HG02884 (cell line): ENCODE results near the gene DNAJC25.

Experiments
- ATAC-seq: cut with Tn5 transposase; IDR thresholded peaks from one replicate; pipeline ENCODE4 v1.9.1; 2021; ENCODE audit warnings: mild to moderate bottlenecking, moderate library complexity; ENCODE audit not compliant: unreplicated experiment

The DNAJC25 gene

DNA sequence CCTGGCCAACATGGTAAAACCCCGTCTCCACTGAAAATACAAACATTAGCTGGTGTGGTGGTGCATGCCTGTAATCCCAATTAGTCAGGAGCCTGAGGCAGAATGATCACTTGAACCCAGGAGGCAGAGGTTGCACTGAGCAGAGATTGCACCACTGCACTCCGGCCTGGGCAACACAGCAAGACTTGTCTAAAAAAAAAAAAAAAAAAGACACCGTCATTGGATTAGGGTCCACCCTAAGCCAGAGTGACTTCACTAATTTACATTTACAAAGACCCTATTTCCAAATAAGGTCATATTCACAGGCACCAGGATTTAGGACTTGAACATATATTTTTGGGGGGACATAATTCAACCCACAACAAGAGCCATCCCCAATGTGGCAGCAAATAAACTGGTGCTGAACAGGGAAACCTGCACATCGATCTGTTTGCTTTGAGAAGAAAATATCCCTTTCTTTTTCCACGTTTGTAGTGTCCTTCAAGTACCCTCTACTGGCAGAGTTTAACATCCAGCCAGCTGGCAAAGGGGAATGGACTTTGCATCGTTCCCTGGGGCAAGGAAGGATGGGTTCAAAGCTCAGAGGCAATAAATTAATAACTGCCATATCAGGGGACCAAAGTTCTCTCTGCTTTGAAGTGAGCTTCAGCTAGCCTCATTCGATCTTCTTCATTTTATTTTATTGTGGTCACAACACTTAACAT is 3.7 kb upstream of the DNAJC25 start:
- no peak for ATAC-seq

DNA sequence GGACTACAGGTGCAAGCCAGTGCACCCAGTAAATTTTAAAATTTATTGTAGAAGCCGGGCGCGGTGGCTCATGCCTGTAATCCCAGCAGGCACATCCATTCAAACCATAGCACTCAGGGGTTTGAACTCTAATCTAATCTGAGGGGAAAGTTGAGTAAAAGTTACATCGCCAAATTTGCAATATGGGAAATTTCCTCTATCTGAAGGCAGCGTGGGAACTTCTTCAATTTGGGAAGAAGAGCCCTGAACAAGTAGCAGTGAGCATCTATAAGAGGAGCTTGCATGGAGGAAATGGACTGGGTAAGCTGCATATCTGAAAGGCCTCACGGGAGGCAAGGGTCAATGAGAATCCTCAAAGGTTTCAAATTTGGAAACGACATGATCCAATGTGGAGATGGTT is 2.7 kb upstream of the DNAJC25 start:
- ATAC-seq, result no peak

DNA sequence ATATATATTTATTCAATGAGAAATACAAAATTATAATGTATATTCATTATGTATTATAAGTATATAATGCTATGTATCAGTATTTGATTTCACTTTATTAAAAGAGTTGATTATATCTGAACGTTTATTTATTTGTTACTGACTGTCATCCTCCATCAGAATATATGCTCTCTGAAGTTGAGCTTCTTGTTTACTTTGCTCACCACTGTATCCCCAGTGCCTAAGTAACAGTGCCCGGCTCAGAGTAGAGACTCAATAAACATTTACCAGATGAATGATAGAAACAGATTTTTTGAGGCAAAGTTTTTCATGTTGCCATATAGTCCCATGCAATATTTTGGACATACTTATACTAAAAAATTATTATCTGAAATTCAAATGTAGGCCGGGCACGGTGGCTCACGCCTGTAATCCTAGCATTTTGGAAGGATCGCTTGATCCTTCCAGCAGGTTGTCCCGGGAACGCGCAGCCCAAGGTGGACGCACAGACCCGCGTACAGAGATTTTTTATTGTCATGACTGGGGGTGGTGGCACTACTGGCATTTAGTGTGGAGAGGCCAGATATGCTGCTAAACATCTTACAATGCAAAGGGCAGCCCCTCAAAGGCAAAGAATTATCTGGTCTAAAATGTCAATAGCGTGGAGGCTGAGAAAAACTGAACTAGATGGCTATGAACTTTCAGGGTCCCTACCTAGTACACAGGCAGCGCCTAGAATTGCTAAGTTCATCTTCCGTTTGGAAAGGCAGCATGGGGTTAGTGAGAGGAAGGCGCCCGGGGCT is 761 bp upstream of the DNAJC25 start:
- peak; percentile 33 for ATAC-seq

DNA sequence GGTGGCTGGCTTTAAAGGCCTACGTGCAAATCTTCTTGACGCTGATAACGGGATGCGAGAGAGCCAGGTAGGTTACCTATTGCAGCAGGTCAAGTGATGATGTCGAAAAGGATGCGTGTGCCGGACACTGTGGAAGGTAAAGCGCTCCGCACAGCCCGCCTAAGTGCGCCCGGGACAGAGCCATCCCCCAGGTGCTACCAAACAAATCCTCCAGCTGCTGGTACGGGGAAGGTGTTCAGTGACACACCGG is 245 bp upstream of the DNAJC25 start:
- ATAC-seq, result no peak

DNA sequence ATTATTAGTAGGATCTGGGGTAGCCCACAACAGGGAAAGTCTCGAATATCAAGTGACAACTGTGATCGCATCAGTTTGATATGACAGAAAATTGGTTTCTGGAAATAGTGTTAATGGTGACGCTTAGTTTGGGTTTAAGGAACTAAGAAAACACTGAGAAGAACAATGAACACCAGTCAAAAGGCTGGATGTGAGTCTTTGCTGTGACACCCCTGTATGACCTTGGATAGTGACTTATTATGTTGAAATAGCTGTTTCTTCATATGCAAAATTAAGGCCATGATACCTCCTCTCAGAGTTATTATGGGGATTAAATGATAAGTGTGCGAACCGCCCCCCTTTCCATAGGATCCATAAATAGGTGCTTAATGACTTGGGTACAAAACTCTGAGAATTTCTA is 926 bp downstream of the DNAJC25 start:
- ATAC-seq, result no peak

DNA sequence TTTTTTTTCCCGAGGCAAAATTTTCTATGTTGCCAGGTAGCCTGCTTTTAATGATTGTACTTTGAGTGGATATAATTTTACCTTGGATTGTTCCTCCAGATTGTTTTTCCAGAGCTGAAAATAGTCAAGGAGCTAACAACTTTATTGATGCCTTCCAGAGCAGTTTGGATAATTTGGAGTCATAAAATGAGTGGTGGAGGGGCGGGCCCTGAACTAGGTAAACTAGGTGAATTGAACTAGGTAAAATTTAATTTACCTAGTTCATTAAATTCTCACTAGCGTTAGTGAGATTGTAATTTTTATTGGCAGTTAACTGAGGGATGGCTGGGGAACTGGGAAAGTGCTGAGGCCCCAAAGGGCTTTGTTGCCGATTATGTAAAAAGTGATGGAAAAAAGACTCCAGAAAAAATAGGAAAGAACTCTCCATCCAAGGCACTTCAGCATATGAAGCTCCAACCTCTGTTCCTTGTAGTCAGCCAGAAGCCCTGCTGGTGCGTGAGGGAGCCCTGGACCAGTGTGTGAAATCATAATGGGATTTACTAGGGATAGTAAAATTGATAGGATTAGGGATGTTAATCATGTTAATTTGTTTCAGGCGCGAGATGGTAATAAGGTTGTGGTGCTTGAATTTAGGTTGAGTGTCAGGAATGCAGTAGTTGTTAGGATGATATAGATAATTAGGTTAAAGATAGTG is 1.7 kb downstream of the DNAJC25 start:
- ATAC-seq, result no peak

DNA sequence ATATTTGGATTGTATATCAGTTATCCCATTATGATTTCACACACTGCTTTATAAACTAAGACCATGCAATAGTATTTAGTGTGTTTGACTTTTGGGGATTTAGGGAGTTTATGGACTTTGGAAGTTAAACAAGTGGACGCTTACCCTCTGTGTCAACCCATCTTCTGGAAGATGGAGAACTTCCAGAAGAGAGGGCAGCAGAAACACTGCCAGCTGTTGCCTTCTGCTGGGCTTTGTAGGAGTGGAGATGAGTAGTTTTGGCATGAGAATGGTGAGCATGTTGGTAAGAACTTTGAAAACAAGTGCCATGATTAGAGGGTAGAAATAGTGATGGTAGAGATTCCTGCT is 2.2 kb downstream of the DNAJC25 start:
- no peak for ATAC-seq

DNA sequence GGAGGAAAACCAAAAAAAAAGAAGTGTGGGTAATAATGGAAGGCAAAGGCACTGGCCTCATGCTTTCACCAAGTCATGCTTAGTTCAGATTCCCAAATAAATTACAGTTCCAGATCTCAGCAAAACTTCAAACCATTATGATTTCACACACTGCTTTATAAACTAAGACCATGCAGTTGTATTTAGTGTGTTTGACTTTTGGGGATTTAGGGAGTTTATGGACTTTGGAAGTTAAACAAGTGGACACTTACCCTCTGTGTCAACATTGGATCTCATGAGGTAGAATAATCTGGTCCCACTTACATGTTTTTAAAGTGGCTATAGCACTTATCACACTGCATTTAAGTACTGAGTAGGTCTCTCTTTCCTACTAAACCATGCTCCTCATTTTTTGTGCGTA is 3.7 kb downstream of the DNAJC25 start:
- ATAC-seq, result no peak

DNA sequence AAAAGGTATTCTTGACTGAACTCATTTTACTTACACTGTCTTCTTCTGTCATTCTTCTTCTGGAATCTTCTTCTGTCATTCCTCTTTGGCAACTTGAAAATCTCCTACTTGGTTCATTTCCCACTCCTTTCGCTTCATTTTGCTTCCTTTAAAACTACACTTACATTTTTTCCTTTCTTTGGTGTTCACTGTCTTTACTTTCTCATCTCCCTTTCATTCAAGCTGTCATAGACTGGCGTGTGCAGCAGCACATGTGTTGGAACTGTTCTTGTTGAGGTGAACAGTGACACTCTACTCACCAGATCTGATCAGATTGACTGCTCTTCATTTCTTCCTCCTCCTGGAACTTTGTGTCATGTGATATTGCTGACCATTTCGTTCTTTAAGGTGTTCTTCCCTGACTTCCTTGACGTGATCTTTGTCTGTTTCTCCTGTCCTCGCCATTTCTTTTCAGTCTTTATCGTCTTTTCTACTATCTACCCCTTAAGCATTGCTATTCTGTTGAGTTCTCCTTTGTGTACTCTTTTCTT is 6.4 kb downstream of the DNAJC25 start:
- ATAC-seq, result no peak

DNA sequence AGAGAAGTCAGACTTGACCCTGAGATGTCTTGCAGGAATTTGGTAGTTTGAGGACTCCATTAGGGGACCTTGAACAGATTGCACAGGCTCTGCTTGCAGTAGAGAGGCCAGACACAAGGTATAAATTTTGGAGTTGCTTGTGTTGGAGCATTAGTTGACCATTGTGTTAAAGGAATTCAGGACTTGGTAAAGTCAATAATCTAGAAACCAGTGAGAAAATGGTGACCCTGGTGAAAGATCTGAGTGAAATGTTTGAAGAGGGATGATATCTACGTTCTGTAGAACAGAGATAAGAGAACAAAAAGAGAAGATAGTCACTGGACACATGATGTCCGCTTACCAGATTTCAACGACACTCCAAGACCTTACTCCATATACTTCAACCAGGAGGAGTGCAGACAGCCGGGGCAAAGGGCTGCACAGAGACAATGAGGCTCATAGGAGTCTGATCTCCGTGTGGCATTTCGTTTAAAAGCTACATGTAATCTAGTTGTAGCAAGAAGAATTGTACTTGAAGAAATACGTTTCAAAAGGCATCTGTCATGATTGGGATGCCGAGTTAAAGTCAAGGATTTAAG is 13.2 kb downstream of the DNAJC25 start:
- ATAC-seq, result no peak

DNA sequence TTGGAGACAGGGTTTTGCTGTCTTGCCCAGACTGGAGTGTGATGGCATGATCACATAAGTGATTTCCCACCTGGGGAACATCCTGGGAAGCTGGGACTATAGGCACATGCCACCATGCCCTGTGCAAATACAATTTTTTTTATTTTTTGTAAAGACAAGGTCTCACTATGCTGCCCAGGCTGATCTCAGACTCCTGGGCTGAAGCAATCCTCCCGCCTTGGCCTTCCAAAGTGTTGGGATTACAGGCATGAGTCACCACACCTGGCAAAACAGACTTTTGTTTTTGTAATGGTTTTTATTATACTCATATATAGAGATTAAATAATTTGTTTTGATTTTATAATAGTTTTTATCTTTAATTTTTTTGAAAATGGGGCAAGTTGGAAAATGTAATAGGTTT is 14.7 kb downstream of the DNAJC25 start:
- no peak for ATAC-seq

DNA sequence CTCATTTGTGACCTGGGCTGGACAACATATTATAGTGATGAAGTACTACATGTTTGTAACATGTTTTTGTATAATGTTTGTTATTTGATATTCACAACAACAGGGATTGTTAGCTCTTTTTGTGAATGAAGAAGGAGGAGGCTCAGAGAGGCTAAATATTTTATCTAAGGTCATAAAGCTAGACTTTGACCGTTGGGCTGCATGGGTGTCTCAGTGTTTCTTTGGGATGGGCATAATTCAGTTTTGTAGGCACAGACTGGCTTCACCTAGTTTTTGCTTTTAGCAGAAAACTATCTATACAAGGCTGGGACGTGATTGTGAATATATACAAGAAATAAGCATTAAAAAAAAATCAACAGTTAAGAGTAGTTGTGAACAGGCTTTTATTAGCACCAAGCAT is 15.3 kb downstream of the DNAJC25 start:
- ATAC-seq, result no peak

DNA sequence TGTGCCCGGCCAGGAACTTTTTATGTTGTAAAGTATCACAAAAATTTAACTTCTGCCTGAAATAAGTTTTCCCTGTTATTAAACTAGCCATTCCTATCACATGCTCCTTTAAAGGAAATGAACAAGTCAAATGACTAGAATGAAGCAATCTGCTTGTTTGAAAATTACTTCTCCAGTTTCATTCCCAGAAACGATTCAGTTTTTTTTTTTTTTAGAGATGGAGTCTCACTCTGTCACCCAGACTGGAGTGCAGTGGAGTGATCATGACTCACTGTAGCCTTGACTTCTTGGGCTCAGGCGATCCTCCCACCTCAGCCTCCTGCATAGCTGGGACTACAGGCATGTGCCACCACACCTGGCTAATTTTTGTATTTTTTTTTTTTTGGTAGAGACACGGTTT is 16.9 kb downstream of the DNAJC25 start:
- ATAC-seq, result no peak

DNA sequence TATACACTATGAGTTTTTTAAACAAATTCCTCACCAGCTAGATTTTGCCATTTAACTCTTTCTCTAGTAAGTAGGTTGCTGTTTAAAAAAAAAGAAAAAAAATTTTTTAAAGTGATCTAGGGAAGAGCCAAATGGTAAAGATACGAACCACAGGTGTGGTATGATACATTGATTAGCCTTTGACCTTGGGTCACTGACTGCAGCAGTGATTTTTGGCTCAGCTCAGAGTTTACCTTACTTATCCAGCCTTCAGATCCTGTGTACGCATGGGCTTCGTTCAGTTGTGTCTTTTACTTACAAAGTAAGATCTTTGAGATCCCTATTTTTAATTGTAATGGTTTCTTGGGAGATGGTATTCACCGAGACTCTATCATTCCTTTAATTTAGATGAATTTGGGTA is 17.9 kb downstream of the DNAJC25 start:
- no peak for ATAC-seq

DNA sequence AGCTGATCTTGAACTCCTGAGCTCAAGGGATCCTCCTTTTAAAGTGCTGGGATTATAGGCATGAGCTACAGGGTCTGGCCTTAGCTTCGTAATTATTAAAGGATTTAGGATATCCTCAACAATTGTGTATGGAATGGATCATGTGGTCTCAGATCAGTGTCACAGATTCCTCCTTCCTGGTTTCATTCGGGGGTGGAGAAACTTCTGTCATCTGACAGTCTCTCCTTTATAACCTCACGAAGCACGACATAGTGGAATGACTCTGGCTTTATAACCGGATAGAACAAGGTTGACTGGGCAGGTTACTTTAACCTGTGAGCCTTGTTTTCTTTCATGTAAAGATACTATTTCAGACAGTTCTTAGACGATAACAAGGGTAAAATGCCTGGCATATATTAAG is 25.9 kb downstream of the DNAJC25 start:
- ATAC-seq, result no peak

DNA sequence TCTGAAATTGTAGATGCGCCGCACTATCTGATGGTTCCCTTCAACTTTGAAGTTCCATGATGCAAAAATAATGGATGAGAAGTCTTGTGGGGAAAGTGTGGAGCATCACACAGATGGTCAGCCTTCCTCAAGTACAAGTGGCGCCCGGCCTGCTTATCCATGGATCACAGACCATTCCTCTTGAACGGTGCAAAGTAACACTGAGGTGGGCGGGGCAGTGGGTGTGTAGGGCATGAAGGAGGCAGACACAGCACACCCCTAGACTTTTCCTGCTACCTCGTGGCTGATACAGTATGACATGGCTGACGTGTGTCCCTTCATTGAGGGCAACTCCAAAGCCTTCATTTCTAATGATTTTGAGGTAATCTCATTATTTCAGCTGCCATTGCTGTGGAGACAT is 27.8 kb downstream of the DNAJC25 start:
- no peak for ATAC-seq

DNA sequence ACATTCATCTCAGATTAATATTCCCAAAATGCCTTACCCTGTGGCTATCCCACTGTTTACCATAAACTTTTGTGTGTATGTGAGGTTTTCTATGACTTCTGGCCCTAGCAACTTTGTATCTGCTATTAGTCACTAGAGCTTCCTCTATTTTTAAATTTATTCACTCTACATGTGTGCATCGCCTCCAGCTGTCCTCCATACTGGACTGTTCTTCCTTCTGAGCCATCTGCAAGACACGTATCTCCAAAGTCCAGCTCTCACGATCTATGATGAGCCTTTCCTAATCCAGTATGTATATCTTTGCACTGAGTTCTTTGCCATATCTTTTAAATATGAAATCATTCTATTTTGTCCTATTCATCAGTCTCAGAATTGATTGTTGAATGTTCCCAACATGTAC is 28.6 kb downstream of the DNAJC25 start:
- ATAC-seq, result no peak

DNA sequence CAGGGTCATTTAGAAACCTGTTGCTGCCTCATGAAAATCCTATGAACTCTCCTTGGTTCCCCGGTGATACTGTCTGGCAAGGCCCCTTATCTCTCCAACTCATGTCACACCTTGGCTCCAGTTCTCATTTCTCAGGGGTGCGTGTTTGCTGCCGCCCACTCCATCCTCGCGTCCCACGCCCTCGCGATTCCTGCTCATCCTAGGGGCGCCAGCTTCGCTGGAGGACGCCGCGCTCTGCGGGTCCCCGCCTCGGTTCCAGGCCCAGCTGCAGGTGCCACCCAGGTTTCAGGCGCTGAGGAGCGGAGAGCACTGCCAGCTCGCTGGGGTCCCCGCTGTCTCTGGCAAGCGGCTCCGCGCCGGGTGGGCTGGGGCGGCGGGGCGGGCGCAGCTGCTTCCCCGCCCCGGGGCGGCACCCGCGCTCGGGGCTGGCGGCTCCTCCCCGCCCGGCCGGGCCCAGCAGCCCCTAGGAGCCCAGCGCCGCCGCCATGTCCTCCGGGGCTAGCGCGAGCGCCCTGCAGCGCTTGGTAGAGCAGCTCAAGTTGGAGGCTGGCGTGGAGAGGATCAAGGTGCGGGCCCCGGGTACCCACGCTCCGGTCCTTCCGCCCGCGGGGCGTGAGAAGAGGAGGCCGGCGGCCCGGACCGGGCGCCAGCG is 30.1 kb downstream of the DNAJC25 start, which contains the start of gene GNG10:
TSS of gene GNG10 (plus strand) at position 456 of the 652 bp plus-strand sequence. CDS start at position 486, 30 bp downstream.
- peak; percentile 80 for ATAC-seq

DNA sequence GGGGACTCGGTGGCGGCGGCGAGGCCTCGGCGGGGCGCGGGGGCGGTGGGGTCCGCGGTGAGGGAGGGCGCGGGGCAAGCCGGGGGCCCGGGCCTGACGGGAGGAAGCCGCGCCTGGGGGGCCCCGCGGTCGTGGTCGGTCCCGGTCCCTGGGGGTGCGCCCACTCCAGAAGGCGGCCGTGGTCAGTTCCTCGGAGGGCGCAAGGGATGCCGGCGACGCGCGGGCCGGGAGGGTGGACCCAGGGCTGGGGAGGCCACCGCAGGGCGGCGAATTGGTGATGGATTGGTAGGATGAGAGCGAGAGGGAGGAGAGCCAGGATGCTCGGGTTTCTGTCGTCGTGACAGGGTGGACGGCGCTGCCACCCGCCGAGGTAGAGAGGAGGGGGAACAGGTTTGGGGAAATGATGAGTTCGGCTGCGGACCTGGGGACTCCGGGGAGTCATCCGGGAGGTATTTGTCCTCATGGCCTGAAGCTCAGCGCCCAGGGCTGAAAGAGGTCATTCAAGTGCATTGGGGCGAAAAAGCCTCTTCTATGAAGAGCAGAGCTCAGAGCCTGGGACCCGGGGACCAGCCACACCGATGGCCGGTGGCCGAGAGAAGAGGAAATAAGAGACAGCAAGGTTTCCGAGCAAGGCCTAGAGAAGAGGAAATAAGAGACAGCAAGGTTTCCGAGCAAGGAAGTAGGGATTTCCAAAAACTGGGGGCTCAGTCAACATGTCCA is 30.8 kb downstream of the DNAJC25 start:
- ATAC-seq, result peak; percentile 25

DNA sequence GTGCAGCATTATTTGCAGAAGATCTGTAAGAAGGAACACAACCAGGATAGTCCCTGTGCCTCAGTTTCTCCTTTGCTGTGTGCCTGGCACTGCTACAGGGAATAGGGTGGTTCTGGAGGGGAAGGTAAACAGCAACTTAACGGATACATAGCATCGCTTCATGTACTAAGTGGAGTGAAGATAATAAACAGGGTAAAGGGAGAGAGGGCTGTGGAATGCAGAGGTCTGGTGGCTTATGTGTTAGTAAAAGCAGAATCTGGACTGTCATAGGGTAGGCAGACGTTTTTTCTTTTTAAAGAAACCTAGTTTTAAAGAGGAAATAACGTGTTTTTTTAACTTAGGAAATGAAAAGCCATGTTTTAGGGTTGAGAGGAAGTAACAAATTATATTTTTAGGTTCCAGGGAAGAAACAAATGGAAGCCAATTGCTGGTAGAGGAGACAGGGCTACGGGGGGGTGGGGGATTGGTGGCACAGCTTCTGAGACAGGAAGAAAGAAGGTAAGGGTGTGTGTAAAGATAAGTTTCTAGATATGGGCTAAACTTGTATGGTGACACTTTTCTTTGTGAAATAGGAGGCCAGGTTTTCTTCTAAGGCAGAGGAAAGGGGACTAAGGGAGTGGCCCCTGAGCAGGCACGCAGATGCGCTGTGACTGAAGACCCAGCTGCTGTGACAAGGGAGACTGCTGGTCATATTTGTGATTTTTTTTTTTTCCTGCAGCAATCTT is 31.6 kb downstream of the DNAJC25 start:
- no peak for ATAC-seq
